ENCODE results near the gene PRDM4.

DNA sequence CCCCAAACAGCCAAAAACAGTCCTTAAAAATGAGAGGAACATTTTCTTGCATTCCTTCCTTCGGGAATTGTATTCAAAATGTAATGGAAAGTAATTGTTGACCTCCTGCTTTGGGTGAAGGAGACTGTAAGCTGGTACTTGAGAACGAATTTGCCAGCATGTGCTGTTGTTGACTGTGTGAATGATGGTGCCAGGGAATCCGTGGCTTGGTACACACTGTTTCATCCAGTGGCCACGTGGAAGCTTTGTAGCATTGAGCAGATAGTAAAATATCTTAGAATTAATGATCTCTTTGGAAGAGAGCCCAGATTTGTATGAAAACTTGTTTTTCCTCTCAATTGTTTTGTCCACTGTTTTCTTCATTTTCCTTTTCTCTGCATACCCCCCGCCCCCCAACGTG lies 15.2 kb upstream of the PRDM4 start:
- TF ChIP-seq CTCF (IDR thresholded peaks at IDR 0.05), result no peak
- no peak for TF ChIP-seq E2F4 (CRISPR knock-in tag; IDR thresholded peaks at IDR 0.05; ENCODE audit: borderline replicate concordance, low read depth)
- TF ChIP-seq TEAD1 (CRISPR knock-in tag; IDR thresholded peaks at IDR 0.05), result no peak
- no peak for TF ChIP-seq MYBL2 (CRISPR knock-in tag; IDR thresholded peaks at IDR 0.05)
- no peak for TF ChIP-seq ZNF232 (CRISPR knock-in tag; IDR thresholded peaks at IDR 0.05)
- TF ChIP-seq, protein P1, sequence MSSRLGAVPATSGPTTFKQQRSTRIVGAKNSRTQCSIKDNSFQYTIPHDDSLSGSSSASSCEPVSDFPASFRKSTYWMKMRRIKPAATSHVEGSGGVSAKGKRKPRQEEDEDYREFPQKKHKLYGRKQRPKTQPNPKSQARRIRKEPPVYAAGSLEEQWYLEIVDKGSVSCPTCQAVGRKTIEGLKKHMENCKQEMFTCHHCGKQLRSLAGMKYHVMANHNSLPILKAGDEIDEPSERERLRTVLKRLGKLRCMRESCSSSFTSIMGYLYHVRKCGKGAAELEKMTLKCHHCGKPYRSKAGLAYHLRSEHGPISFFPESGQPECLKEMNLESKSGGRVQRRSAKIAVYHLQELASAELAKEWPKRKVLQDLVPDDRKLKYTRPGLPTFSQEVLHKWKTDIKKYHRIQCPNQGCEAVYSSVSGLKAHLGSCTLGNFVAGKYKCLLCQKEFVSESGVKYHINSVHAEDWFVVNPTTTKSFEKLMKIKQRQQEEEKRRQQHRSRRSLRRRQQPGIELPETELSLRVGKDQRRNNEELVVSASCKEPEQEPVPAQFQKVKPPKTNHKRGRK (CRISPR knock-in tag; IDR thresholded peaks at IDR 0.05; ENCODE audit: borderline replicate concordance), result no peak
- no peak for TF ChIP-seq ZNF138 (CRISPR knock-in tag; conservative IDR thresholded peaks at IDR 0.05)
- TF ChIP-seq ATF6 (CRISPR knock-in tag; IDR thresholded peaks at IDR 0.05), result no peak
- TF ChIP-seq NR1H2 (CRISPR knock-in tag; IDR thresholded peaks at IDR 0.05), result no peak
- TF ChIP-seq, protein P2, sequence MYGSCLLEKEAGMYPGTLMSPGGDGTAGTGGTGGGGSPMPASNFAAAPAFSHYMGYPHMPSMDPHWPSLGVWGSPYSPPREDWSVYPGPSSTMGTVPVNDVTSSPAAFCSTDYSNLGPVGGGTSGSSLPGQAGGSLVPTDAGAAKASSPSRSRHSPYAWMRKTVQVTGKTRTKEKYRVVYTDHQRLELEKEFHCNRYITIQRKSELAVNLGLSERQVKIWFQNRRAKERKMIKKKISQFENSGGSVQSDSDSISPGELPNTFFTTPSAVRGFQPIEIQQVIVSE (CRISPR knock-in tag; IDR thresholded peaks at IDR 0.05; ENCODE audit: borderline replicate concordance), result no peak
- TF ChIP-seq CREB1 (CRISPR knock-in tag; IDR thresholded peaks at IDR 0.05), result no peak
- TF ChIP-seq, protein P3, sequence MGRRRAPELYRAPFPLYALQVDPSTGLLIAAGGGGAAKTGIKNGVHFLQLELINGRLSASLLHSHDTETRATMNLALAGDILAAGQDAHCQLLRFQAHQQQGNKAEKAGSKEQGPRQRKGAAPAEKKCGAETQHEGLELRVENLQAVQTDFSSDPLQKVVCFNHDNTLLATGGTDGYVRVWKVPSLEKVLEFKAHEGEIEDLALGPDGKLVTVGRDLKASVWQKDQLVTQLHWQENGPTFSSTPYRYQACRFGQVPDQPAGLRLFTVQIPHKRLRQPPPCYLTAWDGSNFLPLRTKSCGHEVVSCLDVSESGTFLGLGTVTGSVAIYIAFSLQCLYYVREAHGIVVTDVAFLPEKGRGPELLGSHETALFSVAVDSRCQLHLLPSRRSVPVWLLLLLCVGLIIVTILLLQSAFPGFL (CRISPR knock-in tag; IDR thresholded peaks at IDR 0.05; ENCODE audit: borderline replicate concordance), result no peak
